ENCODE results near the gene C10orf120. TPM values are rescaled to one million over a fixed set of nuclear protein-coding genes. Genes with fewer than 3 reads are reported as not detected.

The C10orf120 gene
- total and polyA plus RNA-seq, 2 donors (not counting 3 experiments of a cell fraction or from before 2014, with no cell fraction given): not detected

DNA sequence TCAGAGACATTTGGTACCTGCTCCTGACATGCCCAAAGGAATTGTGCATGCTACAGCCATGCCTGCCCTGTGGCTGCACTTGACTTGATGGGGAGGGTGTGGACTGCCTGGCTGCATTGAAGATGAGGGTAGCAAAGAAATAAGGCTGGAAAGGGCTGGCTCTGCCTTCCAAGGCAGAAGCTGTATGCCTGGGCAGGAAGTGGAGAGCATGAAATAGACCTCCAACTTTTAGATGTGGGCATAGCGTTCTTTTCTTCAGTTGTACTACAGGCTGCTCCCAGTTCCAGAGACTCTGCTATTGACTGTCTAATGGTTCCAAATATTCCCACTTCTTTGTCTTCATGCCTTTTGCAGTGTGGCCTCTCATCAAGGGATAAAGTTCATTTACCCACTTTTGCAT lies 3.0 kb downstream of the C10orf120 start:
- POLR2A ChIA-PET: no interaction called here
- Histone ChIP-seq H3K27me3 (ENCODE audit: control insufficient read depth in 2 of 2, insufficient read depth in 2 of 2, low read length in 2 of 2) (no peaks in the 10 kb centered on the region), H3K79me2 (ENCODE audit: control insufficient read depth, insufficient read depth, low read length) (no peaks in the 10 kb centered on the region), H3K4me1 (ENCODE audit: control insufficient read depth, extremely low read depth, insufficient read depth, low read length) (no peaks in the 10 kb centered on the region), H3K36me3 (ENCODE audit: control insufficient read depth in 2 of 2, extremely low read depth in 1 of 2, insufficient read depth in 2 of 2, low read length in 2 of 2) (no peaks in the 10 kb centered on the region), H3K9me3 (replicated peaks; ENCODE audit: control insufficient read depth, insufficient read depth, low read length) (no peaks in the 10 kb centered on the region), H3K9ac (replicated peaks; ENCODE audit: extremely low read depth, insufficient read depth, low read length) (no peak overlapping the region), H4K20me1 (replicated peaks; ENCODE audit: control insufficient read depth, extremely low read depth, insufficient read depth, low read length) (no peaks in the 10 kb centered on the region), H3K27ac (ENCODE audit: insufficient read depth, low read depth, low read length) (no peak overlapping the region), H2AFZ (ENCODE audit: low read depth, low read length) (no peak overlapping the region), H3K4me3 (replicated peaks in 1 of 3; ENCODE audit: insufficient read depth in 1 of 3, low read depth in 1 of 3, low read length in 3 of 3) (no peak overlapping the region), H3K4me2 (ENCODE audit: insufficient read depth, low read length) (no peak overlapping the region), H3K9me1 (replicated peaks; ENCODE audit: control insufficient read depth, extremely low read depth, insufficient read depth, low read length) (no peaks in the 10 kb centered on the region)
- intact Hi-C loops (cut with micrococcal nuclease): no loop called here
- DNase-seq (ENCODE audit: low read depth, low spot score): no peak
- TF ChIP-seq POLR2AphosphoS5 (IDR thresholded peaks at IDR 0.05; ENCODE audit: insufficient read depth, low read depth, low read length) (no peak), MYC (IDR thresholded peaks at IDR 0.05; ENCODE audit: low read depth, low read length) (no peak), POLR2A (IDR thresholded peaks at IDR 0.05; ENCODE audit: low read depth, low read length) (no peak), JUN (IDR thresholded peaks at IDR 0.05; ENCODE audit: borderline replicate concordance, insufficient read depth, insufficient read length, low read depth) (no peak), GATA2 (IDR thresholded peaks at IDR 0.05; ENCODE audit: insufficient read depth, insufficient read length, low read depth, low read length) (no peak), EZH2 (IDR thresholded peaks at IDR 0.05; ENCODE audit: borderline replicate concordance, low read depth, low read length, severe bottlenecking) (no peak)
- TF ChIP-seq, protein P1, sequence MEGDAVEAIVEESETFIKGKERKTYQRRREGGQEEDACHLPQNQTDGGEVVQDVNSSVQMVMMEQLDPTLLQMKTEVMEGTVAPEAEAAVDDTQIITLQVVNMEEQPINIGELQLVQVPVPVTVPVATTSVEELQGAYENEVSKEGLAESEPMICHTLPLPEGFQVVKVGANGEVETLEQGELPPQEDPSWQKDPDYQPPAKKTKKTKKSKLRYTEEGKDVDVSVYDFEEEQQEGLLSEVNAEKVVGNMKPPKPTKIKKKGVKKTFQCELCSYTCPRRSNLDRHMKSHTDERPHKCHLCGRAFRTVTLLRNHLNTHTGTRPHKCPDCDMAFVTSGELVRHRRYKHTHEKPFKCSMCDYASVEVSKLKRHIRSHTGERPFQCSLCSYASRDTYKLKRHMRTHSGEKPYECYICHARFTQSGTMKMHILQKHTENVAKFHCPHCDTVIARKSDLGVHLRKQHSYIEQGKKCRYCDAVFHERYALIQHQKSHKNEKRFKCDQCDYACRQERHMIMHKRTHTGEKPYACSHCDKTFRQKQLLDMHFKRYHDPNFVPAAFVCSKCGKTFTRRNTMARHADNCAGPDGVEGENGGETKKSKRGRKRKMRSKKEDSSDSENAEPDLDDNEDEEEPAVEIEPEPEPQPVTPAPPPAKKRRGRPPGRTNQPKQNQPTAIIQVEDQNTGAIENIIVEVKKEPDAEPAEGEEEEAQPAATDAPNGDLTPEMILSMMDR (IDR thresholded peaks at IDR 0.05; ENCODE audit: extremely low read depth in 1 of 2, insufficient read depth in 1 of 2, low read depth in 1 of 2, low read length in 2 of 2): no peak
- TF ChIP-seq, protein P2, sequence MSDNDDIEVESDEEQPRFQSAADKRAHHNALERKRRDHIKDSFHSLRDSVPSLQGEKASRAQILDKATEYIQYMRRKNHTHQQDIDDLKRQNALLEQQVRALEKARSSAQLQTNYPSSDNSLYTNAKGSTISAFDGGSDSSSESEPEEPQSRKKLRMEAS (IDR thresholded peaks at IDR 0.05; ENCODE audit: insufficient read depth, insufficient read length): no peak
- no peak for FAIRE-seq
- no TSS peak for BruUV-seq (replicated peaks)
- CTCF ChIA-PET: no interaction called here
- dilution Hi-C loops (cut with MboI; ENCODE audit: extremely low pct_ligation_motif_present, low sequenced_read_pairs): no loop called here
